HG03565 (cell line): ENCODE measurements around the gene BCORL1.

Experiments used
- ATAC-seq: cut with Tn5 transposase; IDR thresholded peaks from one replicate; pipeline ENCODE4 v1.9.1; 2021; ENCODE audit warnings: mild to moderate bottlenecking, moderate library complexity; ENCODE audit not compliant: unreplicated experiment

The BCORL1 gene

GRCh38 chrX:129961180-129962083 lies 21.0 kb upstream of the BCORL1 start:
- peak; percentile 79 for ATAC-seq

- no peak for ATAC-seq
Measured at GRCh38 chrX:129963729-129964128, 18.7 kb upstream of the BCORL1 start.

- ATAC-seq, result no peak
Measured at GRCh38 chrX:129965166-129965565, 17.3 kb upstream of the BCORL1 start.

GRCh38 chrX:129968968-129969367 lies 13.5 kb upstream of the BCORL1 start:
- ATAC-seq, result no peak

GRCh38 chrX:129976441-129976840 lies 6.0 kb upstream of the BCORL1 start:
- no peak for ATAC-seq

- no peak for ATAC-seq
Measured at GRCh38 chrX:129979207-129979920, 3.1 kb upstream of the BCORL1 start.

- no peak for ATAC-seq
Measured at GRCh38 chrX:129980001-129980401, 2.4 kb upstream of the BCORL1 start.

GRCh38 chrX:129980540-129981199 lies 1.8 kb upstream of the BCORL1 start:
- ATAC-seq, result no peak

- no peak for ATAC-seq
Measured at GRCh38 chrX:129981200-129981553, 1.3 kb upstream of the BCORL1 start.

- no peak for ATAC-seq
Measured at GRCh38 chrX:129981752-129982299, 609 bp upstream of the BCORL1 start.

- ATAC-seq, result no peak
Measured at GRCh38 chrX:129983575-129984110, 1.2 kb downstream of the BCORL1 start.

- ATAC-seq, result no peak
Measured at GRCh38 chrX:129984111-129984958, 1.9 kb downstream of the BCORL1 start.

- ATAC-seq, result no peak
Measured at GRCh38 chrX:129987871-129988270, 5.4 kb downstream of the BCORL1 start.

GRCh38 chrX:129992181-129992580 lies 9.7 kb downstream of the BCORL1 start:
- ATAC-seq, result no peak

GRCh38 chrX:129996120-129996519 lies 13.7 kb downstream of the BCORL1 start:
- ATAC-seq, result no peak

- ATAC-seq, result no peak
Measured at GRCh38 chrX:129997086-129997485, 14.7 kb downstream of the BCORL1 start.

GRCh38 chrX:129998021-129998420 lies 15.6 kb downstream of the BCORL1 start:
- no peak for ATAC-seq

- ATAC-seq, result no peak
Measured at GRCh38 chrX:130001893-130002292, 19.5 kb downstream of the BCORL1 start.

- ATAC-seq, result no peak
Measured at GRCh38 chrX:130002541-130002940, 20.1 kb downstream of the BCORL1 start.
